Mucosa of rectum (tissue), 2 donors: ENCODE measurements around the gene PAM16.

Experiments used
- H3K27ac ChIP-seq, 2 donors: one replicate each; pipeline ENCODE4 v1.7.0; 2013; ENCODE audit warnings: inconsistent platforms in 2 of 2, low read depth in 2 of 2, low read length in 2 of 2
- H3K27me3 ChIP-seq, 2 donors: one replicate each; pipeline ENCODE4 v1.7.0; 2013; ENCODE audit warnings: low read length in 2 of 2; ENCODE audit not compliant: control insufficient read depth in 2 of 2, insufficient read depth in 2 of 2
- H3K36me3 ChIP-seq, 2 donors: one replicate each; pipeline ENCODE4 v1.7.0; 2013; ENCODE audit warnings: low read length in 2 of 2; ENCODE audit not compliant: control insufficient read depth in 2 of 2, insufficient read depth in 2 of 2
- H3K4me1 ChIP-seq, 2 donors: one replicate each; pipeline ENCODE4 v1.7.0; 2013; ENCODE audit warnings: low read length in 2 of 2, mild to moderate bottlenecking in 1 of 2; ENCODE audit not compliant: control insufficient read depth in 2 of 2, insufficient read depth in 2 of 2
- H3K4me3 ChIP-seq, 2 donors: one replicate each; pipeline ENCODE4 v1.7.0; 2013; ENCODE audit warnings: low read length in 2 of 2
- H3K9ac ChIP-seq, 2 donors: one replicate each; pipeline ENCODE4 v1.7.0; 2013; ENCODE audit warnings: low read length in 2 of 2, low read depth in 1 of 2, mild to moderate bottlenecking in 1 of 2
- H3K9me3 ChIP-seq, 2 donors: one replicate each; pipeline ENCODE4 v1.7.0; 2013; ENCODE audit warnings: low read length in 2 of 2; ENCODE audit not compliant: control insufficient read depth in 2 of 2
- donor health status: healthy.
- donor health status: Normal muscosa, but diverticular disease.

The PAM16 gene

GRCh38 chr16:4370151-4370550, 19.0 kb upstream of the PAM16 start:
- H3K4me1 ChIP-seq, result peaks cover 9 to 15% of the 10 kb centered on the region in 2 donors
- no peak overlapping the region for H3K4me3 ChIP-seq

GRCh38 chr16:4369007-4369733, 18.0 kb upstream of the PAM16 start:
- Histone ChIP-seq H3K36me3 (peaks cover 12 to 16% of the 10 kb centered on the region in 2 donors), H3K4me1 (peaks cover 9 to 12% of the 10 kb centered on the region in 2 donors), H3K4me3 (no peak overlapping the region), H3K27me3 (no peaks in the 10 kb centered on the region), H3K9me3 (no peaks in the 10 kb centered on the region), H3K9ac (no peak overlapping the region), H3K27ac (no peak overlapping the region)

More at GRCh38 chr16:4370151-4370550, 19.0 kb upstream of the PAM16 start:
- no peaks in the 10 kb centered on the region for H3K27me3 ChIP-seq
- no peak overlapping the region for H3K9ac ChIP-seq
- H3K9me3 ChIP-seq, result no peaks in the 10 kb centered on the region
- H3K27ac ChIP-seq, result peak overlapping the region; percentile 35 to 67
- H3K36me3 ChIP-seq, result peaks cover 6% of the 10 kb centered on the region in 2 donors

GRCh38 chr16:4367393-4367856, 16.3 kb upstream of the PAM16 start:
- H3K4me1 ChIP-seq, result peaks cover 4 to 6% of the 10 kb centered on the region in 2 donors
- H3K27ac ChIP-seq, result no peak overlapping the region
- H3K9me3 ChIP-seq, result no peaks in the 10 kb centered on the region
- H3K4me3 ChIP-seq, result no peak overlapping the region
- peaks cover 21 to 24% of the 10 kb centered on the region in 2 donors for H3K36me3 ChIP-seq
- H3K27me3 ChIP-seq, result no peaks in the 10 kb centered on the region
- H3K9ac ChIP-seq, result no peak overlapping the region

- Histone ChIP-seq H3K4me1 (no peaks in the 10 kb centered on the region), H3K9me3 (no peaks in the 10 kb centered on the region), H3K4me3 (no peak overlapping the region), H3K27me3 (no peaks in the 10 kb centered on the region), H3K27ac (no peak overlapping the region), H3K9ac (no peak overlapping the region), H3K36me3 (peaks cover 33 to 34% of the 10 kb centered on the region in 2 donors)
Measured at GRCh38 chr16:4366016-4366415, 14.9 kb upstream of the PAM16 start.

GRCh38 chr16:4365615-4366014, 14.5 kb upstream of the PAM16 start:
- Histone ChIP-seq H3K27me3 (no peaks in the 10 kb centered on the region), H3K4me1 (no peaks in the 10 kb centered on the region), H3K4me3 (no peak overlapping the region), H3K27ac (no peak overlapping the region), H3K36me3 (peaks cover 33 to 37% of the 10 kb centered on the region in 2 donors), H3K9me3 (no peaks in the 10 kb centered on the region), H3K9ac (no peak overlapping the region)

GRCh38 chr16:4365014-4365406, 13.9 kb upstream of the PAM16 start:
- no peak overlapping the region for H3K9ac ChIP-seq
- no peaks in the 10 kb centered on the region for H3K9me3 ChIP-seq
- H3K27me3 ChIP-seq, result no peaks in the 10 kb centered on the region
- no peaks in the 10 kb centered on the region for H3K4me1 ChIP-seq
- H3K27ac ChIP-seq, result no peak overlapping the region
- H3K4me3 ChIP-seq, result no peak overlapping the region
- peaks cover 33 to 40% of the 10 kb centered on the region in 2 donors for H3K36me3 ChIP-seq

DNA sequence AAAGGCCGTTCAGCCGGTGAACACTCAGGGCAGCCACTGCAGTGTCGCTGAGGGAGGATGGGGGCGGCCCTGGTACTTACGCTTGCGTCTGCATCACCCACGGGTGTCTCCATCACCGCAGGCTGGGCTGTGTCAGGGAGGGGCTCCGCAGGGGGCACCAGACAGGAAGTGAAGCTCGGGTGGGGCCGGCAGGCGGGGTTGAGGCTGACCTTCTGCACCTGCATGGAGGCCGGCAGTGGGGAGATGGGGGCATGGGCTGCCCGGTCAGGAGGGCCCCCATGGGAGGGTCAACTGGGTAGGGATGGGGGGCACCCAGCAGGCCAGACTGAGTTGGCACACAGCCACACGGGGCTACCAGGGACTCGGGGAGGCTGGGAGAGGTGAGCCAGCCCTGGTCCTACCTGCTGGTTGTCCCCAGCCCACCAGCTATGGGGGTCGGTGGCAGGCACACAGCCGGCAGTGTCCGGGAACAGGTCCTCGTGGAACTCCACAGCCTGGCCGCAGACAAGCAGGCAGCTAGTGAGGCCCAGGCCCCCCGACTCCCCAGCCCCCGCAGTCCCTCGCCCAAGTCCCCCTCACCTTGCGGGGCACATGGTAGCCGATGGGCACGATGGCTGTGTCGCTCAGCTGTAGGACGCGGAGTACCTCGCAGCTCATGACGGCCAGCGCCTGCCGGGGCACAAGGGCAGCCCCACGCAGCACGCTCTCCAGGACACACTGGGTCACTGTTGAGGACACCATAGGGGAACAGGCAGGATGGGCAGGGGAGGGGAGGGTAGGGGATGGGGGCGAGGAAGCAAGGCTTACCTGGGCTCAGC, 13.3 kb upstream of the PAM16 start:
- Histone ChIP-seq H3K9me3 (no peaks in the 10 kb centered on the region), H3K4me1 (no peaks in the 10 kb centered on the region), H3K27me3 (no peaks in the 10 kb centered on the region), H3K27ac (no peak overlapping the region), H3K36me3 (peaks cover 33 to 40% of the 10 kb centered on the region in 2 donors), H3K9ac (no peak overlapping the region), H3K4me3 (no peak overlapping the region)

GRCh38 chr16:4362476-4363135, 11.5 kb upstream of the PAM16 start:
- H3K27me3 ChIP-seq, result no peaks in the 10 kb centered on the region
- H3K4me3 ChIP-seq, result no peak overlapping the region
- H3K9me3 ChIP-seq, result no peaks in the 10 kb centered on the region
- H3K36me3 ChIP-seq, result peaks cover 42 to 51% of the 10 kb centered on the region in 2 donors
- no peak overlapping the region for H3K27ac ChIP-seq
- no peak overlapping the region for H3K9ac ChIP-seq
- no peaks in the 10 kb centered on the region for H3K4me1 ChIP-seq

DNA sequence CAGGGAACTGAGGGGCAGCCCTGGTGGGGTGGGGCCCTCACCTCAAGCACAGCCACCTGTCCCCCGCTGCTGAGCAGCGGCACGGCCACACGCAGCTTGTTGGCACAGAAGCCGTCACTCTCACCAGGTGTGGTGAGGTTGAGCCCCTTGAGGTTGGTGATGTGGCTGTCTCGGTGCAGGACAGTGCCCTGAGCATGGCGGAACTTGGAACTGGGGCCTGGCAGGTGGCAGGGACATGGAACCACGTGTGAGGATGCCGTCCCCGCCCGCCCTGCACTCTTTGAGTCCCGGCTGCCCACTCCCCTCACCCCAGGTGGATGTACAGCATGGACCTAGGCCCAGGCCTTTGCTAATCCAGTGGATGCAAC, 10.8 kb upstream of the PAM16 start:
- H3K9ac ChIP-seq, result no peak overlapping the region

More for the DNA sequence above, 10.8 kb upstream of the PAM16 start:
- peaks cover 36 to 47% of the 10 kb centered on the region in 2 donors for H3K36me3 ChIP-seq
- H3K9me3 ChIP-seq, result no peaks in the 10 kb centered on the region
- no peaks in the 10 kb centered on the region for H3K27me3 ChIP-seq
- H3K27ac ChIP-seq, result no peak overlapping the region
- H3K4me1 ChIP-seq, result no peaks in the 10 kb centered on the region
- H3K4me3 ChIP-seq, result no peak overlapping the region
